ENCODE results near the gene CHST13. TPM values are rescaled to one million over a fixed set of nuclear protein-coding genes. Genes with fewer than 3 reads are reported as not detected.

Gene CHST13
- polyA plus RNA-seq, 3 donors, result 16.6 to 41.8 (median 39.2) TPM

DNA sequence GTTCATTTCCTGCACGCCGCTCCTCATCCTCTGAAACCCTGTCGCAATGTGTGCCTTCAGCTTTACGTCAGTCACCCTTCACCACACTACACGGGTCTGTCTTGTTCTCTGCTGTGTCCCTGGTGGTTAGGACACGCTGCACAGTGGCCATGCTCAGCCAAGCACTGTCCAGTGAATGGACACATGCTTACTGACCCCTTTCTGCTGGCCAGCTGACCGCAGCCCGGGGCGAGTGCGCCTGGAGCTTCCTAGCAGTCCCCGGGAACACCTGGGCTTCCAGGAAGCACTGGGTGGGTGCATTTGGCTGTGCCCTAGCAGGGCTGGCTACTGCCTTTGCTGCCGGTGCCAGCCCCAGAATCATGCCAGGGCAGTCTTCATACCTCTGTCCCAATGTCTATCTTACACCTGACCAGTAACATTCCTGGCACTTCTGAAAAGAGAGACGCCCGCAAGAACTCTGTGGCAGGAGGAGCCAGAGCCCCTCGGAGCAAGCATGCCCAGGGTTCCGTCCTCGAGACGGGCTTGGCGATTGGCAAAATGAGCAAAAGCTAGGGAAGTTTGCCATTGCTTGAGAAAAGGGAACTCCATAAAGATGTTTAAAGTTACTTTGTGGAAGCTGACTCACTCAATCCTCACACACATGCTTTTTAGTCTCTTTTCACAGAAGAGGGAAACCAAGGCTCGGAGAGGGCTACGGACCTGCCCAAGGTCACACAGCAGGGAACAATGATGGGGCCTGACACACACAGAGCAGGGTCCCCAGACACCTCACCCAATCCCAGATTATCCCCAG lies 32.5 kb upstream of the CHST13 start:
- TF ChIP-seq, protein P1, sequence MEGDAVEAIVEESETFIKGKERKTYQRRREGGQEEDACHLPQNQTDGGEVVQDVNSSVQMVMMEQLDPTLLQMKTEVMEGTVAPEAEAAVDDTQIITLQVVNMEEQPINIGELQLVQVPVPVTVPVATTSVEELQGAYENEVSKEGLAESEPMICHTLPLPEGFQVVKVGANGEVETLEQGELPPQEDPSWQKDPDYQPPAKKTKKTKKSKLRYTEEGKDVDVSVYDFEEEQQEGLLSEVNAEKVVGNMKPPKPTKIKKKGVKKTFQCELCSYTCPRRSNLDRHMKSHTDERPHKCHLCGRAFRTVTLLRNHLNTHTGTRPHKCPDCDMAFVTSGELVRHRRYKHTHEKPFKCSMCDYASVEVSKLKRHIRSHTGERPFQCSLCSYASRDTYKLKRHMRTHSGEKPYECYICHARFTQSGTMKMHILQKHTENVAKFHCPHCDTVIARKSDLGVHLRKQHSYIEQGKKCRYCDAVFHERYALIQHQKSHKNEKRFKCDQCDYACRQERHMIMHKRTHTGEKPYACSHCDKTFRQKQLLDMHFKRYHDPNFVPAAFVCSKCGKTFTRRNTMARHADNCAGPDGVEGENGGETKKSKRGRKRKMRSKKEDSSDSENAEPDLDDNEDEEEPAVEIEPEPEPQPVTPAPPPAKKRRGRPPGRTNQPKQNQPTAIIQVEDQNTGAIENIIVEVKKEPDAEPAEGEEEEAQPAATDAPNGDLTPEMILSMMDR (IDR thresholded peaks at IDR 0.05), result no peak
- intact Hi-C loops (cut with micrococcal nuclease), result no loop called here
- WGBS (ENCODE audit: insufficient coverage), result 67% methylated on average over 11 of the region's 21 CpGs
- no peaks in the 10 kb centered on the region for H3K9me3 Mint-ChIP-seq
- Histone ChIP-seq H3K4me1 (ENCODE audit: control insufficient read depth in 1 of 2, insufficient read depth in 2 of 2, low read length in 2 of 2) (peaks cover 14 to 15% of the 10 kb centered on the region in 2 donors), H3K4me3 (replicated peaks in 1 of 3; ENCODE audit: low read depth in 2 of 3, low read length in 3 of 3) (no peak overlapping the region), H3K27ac (ENCODE audit: low read depth in 1 of 2, low read length in 2 of 2) (no peak overlapping the region), H4K20me1 (ENCODE audit: insufficient read depth, low read length) (no peaks in the 10 kb centered on the region), H3K4me2 (replicated peaks; ENCODE audit: extremely low read depth, low read length, poor library complexity, severe bottlenecking) (no peak overlapping the region), H3K9me3 (replicated peaks in 1 of 2; ENCODE audit: control insufficient read depth in 1 of 2, insufficient read depth in 1 of 2, low read length in 2 of 2) (no peaks in the 10 kb centered on the region), H2AFZ (ENCODE audit: insufficient read depth, low read depth, low read length, poor library complexity, severe bottlenecking) (peak overlapping the region; percentile 41), H3K36me3 (replicated peaks in 1 of 2; ENCODE audit: control insufficient read depth in 1 of 2, insufficient read depth in 2 of 2, low read length in 2 of 2) (no peaks in the 10 kb centered on the region), H3K9ac (ENCODE audit: insufficient read depth, low read length, poor library complexity, severe bottlenecking) (no peak overlapping the region), H3K79me2 (ENCODE audit: insufficient read depth, low read length) (no peaks in the 10 kb centered on the region), H3K27me3 (ENCODE audit: control insufficient read depth in 2 of 2, insufficient read depth in 2 of 2, low read length in 2 of 2) (no peaks in the 10 kb centered on the region)
- H3K4me3 Mint-ChIP-seq, result peak overlapping the region in 1 of 2 donors; percentile 6
- peaks cover 4 to 9% (median 8%) of the 10 kb centered on the region in 3 donors for H3K27me3 Mint-ChIP-seq (ENCODE audit: low read depth in 3 of 3)
- peak overlapping the region in 3 of 7 donors; percentile 10 to 34 (median 17) for H3K27ac Mint-ChIP-seq
- no peaks in the 10 kb centered on the region for H3K36me3 Mint-ChIP-seq
- peaks cover 21% of the 10 kb centered on the region for H3K4me1 Mint-ChIP-seq
- peak in 1 of 3 donors; percentile 32 for DNase-seq

DNA sequence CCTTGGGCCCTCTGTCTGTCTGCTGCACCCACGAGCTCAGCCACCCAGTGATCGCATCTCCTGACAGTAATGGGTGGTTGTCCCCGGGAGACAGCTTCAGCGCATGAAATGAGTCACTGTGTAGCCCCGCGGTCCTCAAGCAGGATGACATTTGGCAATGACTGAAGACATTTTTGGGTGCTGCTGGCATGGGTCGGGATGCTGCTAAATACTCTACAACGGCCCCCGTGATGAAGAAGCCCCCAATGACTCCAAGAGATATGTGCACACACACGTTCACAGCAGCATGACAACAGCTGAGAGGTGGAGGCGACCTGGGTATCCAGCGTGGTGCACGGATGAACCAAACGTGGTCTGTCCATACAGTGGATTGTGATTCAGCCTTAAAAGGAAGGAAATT lies 30.9 kb upstream of the CHST13 start:
- DNase-seq, result no peak
- Histone ChIP-seq H3K4me3 (replicated peaks in 1 of 3; ENCODE audit: low read depth in 2 of 3, low read length in 3 of 3) (no peak overlapping the region), H2AFZ (ENCODE audit: insufficient read depth, low read depth, low read length, poor library complexity, severe bottlenecking) (no peak overlapping the region), H3K4me2 (replicated peaks; ENCODE audit: extremely low read depth, low read length, poor library complexity, severe bottlenecking) (no peak overlapping the region), H3K9ac (ENCODE audit: insufficient read depth, low read length, poor library complexity, severe bottlenecking) (no peak overlapping the region), H3K9me3 (replicated peaks in 1 of 2; ENCODE audit: control insufficient read depth in 1 of 2, insufficient read depth in 1 of 2, low read length in 2 of 2) (no peaks in the 10 kb centered on the region), H3K27ac (ENCODE audit: low read depth in 1 of 2, low read length in 2 of 2) (no peak overlapping the region), H4K20me1 (ENCODE audit: insufficient read depth, low read length) (no peaks in the 10 kb centered on the region), H3K79me2 (ENCODE audit: insufficient read depth, low read length) (no peaks in the 10 kb centered on the region), H3K4me1 (ENCODE audit: control insufficient read depth in 1 of 2, insufficient read depth in 2 of 2, low read length in 2 of 2) (peaks cover 7 to 8% of the 10 kb centered on the region in 2 donors), H3K27me3 (ENCODE audit: control insufficient read depth in 2 of 2, insufficient read depth in 2 of 2, low read length in 2 of 2) (no peaks in the 10 kb centered on the region), H3K36me3 (replicated peaks in 1 of 2; ENCODE audit: control insufficient read depth in 1 of 2, insufficient read depth in 2 of 2, low read length in 2 of 2) (no peaks in the 10 kb centered on the region)
- intact Hi-C loops (cut with micrococcal nuclease), result no loop called here
- WGBS (ENCODE audit: insufficient coverage), result 78% methylated on average over 11 of the region's 14 CpGs
- Mint-ChIP-seq H3K27ac (no peak overlapping the region), H3K9me3 (no peaks in the 10 kb centered on the region), H3K4me1 (peaks cover 16% of the 10 kb centered on the region), H3K27me3 (ENCODE audit: low read depth in 3 of 3) (peaks cover 2 to 8% (median 5%) of the 10 kb centered on the region in 3 donors), H3K36me3 (no peaks in the 10 kb centered on the region), H3K4me3 (no peak overlapping the region)
- TF ChIP-seq, protein P1 (IDR thresholded peaks at IDR 0.05), result no peak

Data from CD14-positive monocyte (primary cell).